ENCODE measurements around the gene MIP. TPM values are rescaled to one million over a fixed set of nuclear protein-coding genes. Genes with fewer than 3 reads are reported as not detected.

Gene MIP
- total and polyA plus RNA-seq, 2 of the 13 experiments (the other 11 are each of a cell fraction or from before 2014, with no cell fraction given), result not detected

DNA sequence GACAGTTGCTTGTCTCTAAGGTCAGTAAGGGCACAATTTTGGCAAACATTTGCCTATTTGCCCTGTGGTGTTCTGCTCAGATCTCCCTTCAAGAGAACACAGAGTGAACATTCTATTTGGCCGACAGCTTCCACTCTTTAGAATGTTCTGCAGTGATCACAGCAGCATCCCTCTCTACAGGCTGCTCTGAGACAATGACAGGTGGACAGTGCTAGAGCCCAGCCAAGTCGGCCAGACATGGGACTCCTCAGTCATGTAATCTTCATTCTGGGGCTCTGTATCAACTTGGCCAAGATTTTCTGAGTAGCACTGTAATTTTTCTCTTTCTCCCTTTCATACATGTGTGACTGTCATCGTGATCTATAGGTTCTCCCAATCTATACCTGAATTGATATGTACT, 40.1 kb downstream of the MIP start:
- Histone ChIP-seq H3K4me1 (ENCODE audit: insufficient read depth, low read length) (peaks cover 2% of the 10 kb centered on the region), H3K36me3 (replicated peaks in 1 of 2; ENCODE audit: control insufficient read depth in 1 of 2, insufficient read depth in 2 of 2, low read length in 2 of 2) (peaks cover 5 to 20% of the 10 kb centered on the region in 2 experiments; a peak in 4 of 5 replicates), H2AFZ (ENCODE audit: low read length) (no peak overlapping the region), H3K27me3 (ENCODE audit: control insufficient read depth in 1 of 2, insufficient read depth in 2 of 2, low read length in 2 of 2) (no peaks in the 10 kb centered on the region), H3K9me3 (ENCODE audit: low read length) (no peaks in the 10 kb centered on the region), H3K79me2 (ENCODE audit: insufficient read depth, low read length) (no peaks in the 10 kb centered on the region), H4K20me1 (ENCODE audit: insufficient read depth, low read length) (no peaks in the 10 kb centered on the region), H3K4me3 (replicated peaks in 1 of 3; ENCODE audit: insufficient read depth in 1 of 3, low read depth in 2 of 3, low read length in 3 of 3) (no peak overlapping the region), H3K27ac (ENCODE audit: extremely low read length, insufficient read depth, low read length) (no peak overlapping the region), H3K9ac (ENCODE audit: insufficient read depth, low read depth, low read length) (no peak overlapping the region), H3K4me2 (ENCODE audit: low read depth, low read length) (no peak overlapping the region)
- no TSS peak for BruUV-seq (replicated peaks)
- FAIRE-seq (no peak), DNase-seq (ENCODE audit: low spot score) (no peak), ATAC-seq (no peak)
- CTCF ChIA-PET (ENCODE audit: low intra/inter-chr PET ratio, low total read pairs), result no interaction called here
- intact Hi-C loops (cut with micrococcal nuclease; ENCODE audit: unreplicated experiment) (no loop called here), in situ Hi-C loops (cut with HindIII; ENCODE audit: extremely low pct_ligation_motif_present, low pct_unique_long_range_greater_than_20kb) (no loop called here)
- POLR2A ChIA-PET, result no interaction called here
- TF ChIP-seq FOXC1 (CRISPR knock-in tag; IDR thresholded peaks at IDR 0.05; ENCODE audit: borderline replicate concordance), result no peak
- TF ChIP-seq, protein P1, sequence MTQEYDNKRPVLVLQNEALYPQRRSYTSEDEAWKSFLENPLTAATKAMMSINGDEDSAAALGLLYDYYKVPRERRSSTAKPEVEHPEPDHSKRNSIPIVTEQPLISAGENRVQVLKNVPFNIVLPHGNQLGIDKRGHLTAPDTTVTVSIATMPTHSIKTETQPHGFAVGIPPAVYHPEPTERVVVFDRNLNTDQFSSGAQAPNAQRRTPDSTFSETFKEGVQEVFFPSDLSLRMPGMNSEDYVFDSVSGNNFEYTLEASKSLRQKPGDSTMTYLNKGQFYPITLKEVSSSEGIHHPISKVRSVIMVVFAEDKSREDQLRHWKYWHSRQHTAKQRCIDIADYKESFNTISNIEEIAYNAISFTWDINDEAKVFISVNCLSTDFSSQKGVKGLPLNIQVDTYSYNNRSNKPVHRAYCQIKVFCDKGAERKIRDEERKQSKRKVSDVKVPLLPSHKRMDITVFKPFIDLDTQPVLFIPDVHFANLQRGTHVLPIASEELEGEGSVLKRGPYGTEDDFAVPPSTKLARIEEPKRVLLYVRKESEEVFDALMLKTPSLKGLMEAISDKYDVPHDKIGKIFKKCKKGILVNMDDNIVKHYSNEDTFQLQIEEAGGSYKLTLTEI (CRISPR knock-in tag; conservative IDR thresholded peaks at IDR 0.05), result no peak
- TF ChIP-seq TBL1XR1 (IDR thresholded peaks at IDR 0.05; ENCODE audit: borderline replicate concordance, low read length, partially characterized antibody), result no peak
- TF ChIP-seq HNRNPLL (IDR thresholded peaks at IDR 0.05; ENCODE audit: low read depth, low read length, poor library complexity, severe bottlenecking), result no peak
- TF ChIP-seq SNAPC2 (CRISPR knock-in tag; IDR thresholded peaks at IDR 0.05), result no peak
- TF ChIP-seq ZNF232 (CRISPR knock-in tag; IDR thresholded peaks at IDR 0.05; ENCODE audit: borderline replicate concordance), result no peak
- no peak for TF ChIP-seq HMG20A (CRISPR knock-in tag; IDR thresholded peaks at IDR 0.05; ENCODE audit: borderline replicate concordance)
- TF ChIP-seq FLYWCH1 (CRISPR knock-in tag; IDR thresholded peaks at IDR 0.05), result no peak
- TF ChIP-seq, protein P2, sequence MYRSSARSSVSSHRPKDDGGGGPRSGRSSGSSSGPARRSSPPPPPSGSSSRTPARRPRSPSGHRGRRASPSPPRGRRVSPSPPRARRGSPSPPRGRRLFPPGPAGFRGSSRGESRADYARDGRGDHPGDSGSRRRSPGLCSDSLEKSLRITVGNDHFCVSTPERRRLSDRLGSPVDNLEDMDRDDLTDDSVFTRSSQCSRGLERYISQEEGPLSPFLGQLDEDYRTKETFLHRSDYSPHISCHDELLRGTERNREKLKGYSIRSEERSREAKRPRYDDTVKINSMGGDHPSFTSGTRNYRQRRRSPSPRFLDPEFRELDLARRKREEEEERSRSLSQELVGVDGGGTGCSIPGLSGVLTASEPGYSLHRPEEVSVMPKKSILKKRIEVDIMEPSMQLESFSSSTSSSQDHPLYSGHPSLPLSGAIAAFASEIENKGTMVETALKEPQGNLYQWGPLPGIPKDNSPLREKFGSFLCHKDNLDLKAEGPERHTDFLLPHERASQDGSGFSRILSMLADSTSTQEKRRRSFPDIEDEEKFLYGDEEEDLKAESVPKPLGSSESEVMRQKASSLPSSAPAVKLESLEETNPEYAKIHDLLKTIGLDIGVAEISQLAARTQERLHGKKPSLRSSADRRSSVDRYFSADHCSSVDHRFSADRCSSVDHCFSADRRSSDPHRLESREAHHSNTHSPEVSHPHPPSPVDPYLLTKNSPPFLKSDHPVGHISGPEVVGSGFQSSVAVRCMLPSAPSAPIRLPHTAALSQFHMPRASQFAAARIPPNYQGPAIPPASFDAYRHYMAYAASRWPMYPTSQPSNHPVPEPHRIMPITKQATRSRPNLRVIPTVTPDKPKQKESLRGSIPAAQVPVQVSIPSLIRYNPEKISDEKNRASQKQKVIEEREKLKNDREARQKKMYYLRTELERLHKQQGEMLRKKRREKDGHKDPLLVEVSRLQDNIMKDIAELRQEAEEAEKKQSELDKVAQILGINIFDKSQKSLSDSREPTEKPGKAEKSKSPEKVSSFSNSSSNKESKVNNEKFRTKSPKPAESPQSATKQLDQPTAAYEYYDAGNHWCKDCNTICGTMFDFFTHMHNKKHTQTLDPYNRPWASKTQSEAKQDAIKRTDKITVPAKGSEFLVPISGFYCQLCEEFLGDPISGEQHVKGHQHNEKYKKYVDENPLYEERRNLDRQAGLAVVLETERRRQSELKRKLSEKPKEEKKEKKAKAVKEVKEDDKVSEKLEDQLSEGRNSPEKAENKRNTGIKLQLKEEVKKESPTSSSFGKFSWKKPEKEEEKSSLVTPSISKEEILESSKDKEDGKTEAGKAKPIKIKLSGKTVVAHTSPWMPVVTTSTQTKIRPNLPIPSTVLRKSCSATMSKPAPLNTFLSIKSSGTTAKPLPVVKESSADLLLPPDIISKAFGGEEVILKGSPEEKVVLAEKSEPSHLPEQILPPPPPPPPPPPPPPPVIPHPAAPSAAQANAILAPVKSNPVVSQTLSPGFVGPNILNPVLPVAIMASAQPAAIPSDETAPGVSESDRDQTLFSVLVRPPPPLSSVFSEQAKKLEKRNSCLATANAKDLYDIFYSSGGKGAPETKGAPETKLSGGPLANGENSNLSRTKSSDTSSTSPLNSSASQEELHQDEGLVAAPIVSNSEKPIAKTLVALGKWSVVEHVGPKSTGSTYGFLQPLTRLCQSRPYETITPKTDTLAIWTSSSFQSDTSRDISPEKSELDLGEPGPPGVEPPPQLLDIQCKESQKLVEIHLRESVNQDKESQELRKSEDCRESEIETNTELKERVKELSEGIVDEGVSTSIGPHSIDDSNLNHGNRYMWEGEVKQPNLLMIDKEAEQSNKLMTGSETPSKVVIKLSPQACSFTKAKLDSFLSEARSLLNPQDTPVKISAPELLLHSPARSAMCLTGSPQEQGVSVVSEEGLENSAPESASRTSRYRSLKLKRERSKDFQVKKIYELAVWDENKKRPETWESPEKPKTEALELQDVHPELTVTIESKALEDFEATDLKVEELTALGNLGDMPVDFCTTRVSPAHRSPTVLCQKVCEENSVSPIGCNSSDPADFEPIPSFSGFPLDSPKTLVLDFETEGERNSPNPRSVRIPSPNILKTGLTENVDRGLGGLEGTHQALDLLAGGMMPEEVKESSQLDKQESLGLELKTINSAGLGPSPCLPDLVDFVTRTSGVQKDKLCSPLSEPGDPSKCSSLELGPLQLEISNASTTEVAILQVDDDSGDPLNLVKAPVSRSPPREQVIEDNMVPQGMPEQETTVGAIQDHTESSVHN (CRISPR knock-in tag; IDR thresholded peaks at IDR 0.05), result no peak
- TF ChIP-seq ZNF296 (CRISPR knock-in tag; conservative IDR thresholded peaks at IDR 0.05), result no peak
- no peak for TF ChIP-seq NFIB (CRISPR knock-in tag; IDR thresholded peaks at IDR 0.05; ENCODE audit: borderline replicate concordance)
- TF ChIP-seq ZMYM4 (CRISPR knock-in tag; IDR thresholded peaks at IDR 0.05), result no peak
- TF ChIP-seq RARG (CRISPR knock-in tag; IDR thresholded peaks at IDR 0.05; ENCODE audit: low read depth), result no peak
- no peak for TF ChIP-seq ZNF839 (CRISPR knock-in tag; IDR thresholded peaks at IDR 0.05; ENCODE audit: borderline replicate concordance)
- WGBS (ENCODE audit: low lambda C conversion rate), result 90% methylated on average over 3 of the region's 3 CpGs

Data from HepG2 (cell line).